ENCODE measurements around the gene F7.

F7 gene

GRCh38 chr13:113119822-113120189 is 14.2 kb downstream of the F7 start:
- DNase-seq = no peak

- no peak for DNase-seq
Observed at GRCh38 chr13:113120300-113121182, 14.9 kb downstream of the F7 start.

GRCh38 chr13:113121183-113121927 is 15.8 kb downstream of the F7 start:
- no peak for DNase-seq

- DNase-seq = no peak
Observed at GRCh38 chr13:113121928-113122471, 16.4 kb downstream of the F7 start.

- no peak for DNase-seq
Observed at GRCh38 chr13:113122550-113123225, 17.1 kb downstream of the F7 start, which contains the start of gene F10. F10 (plus strand) TSS chr13:113122799; CDS start chr13:113122856, 57 bp downstream.

- DNase-seq = no peak
Observed at GRCh38 chr13:113123226-113124201, 17.9 kb downstream of the F7 start.

- no peak for DNase-seq
Observed at GRCh38 chr13:113124211-113124970, 18.8 kb downstream of the F7 start.

- DNase-seq = no peak
Observed at GRCh38 chr13:113125506-113126264, 20.1 kb downstream of the F7 start.

GRCh38 chr13:113126265-113127150 is 20.9 kb downstream of the F7 start:
- DNase-seq = no peak

GRCh38 chr13:113129480-113129879 is 23.9 kb downstream of the F7 start:
- DNase-seq = no peak

- no peak for DNase-seq
Observed at GRCh38 chr13:113129921-113130750, 24.5 kb downstream of the F7 start.

GRCh38 chr13:113135281-113135760 is 29.7 kb downstream of the F7 start:
- DNase-seq = no peak

GRCh38 chr13:113137691-113138298 is 32.2 kb downstream of the F7 start:
- no peak for DNase-seq

- peak; percentile 15 to 17 for DNase-seq
Observed at GRCh38 chr13:113138792-113139551, 33.4 kb downstream of the F7 start.

- no peak for DNase-seq
Observed at GRCh38 chr13:113139577-113139976, 34.0 kb downstream of the F7 start.

GRCh38 chr13:113140677-113141600 is 35.3 kb downstream of the F7 start:
- no peak for DNase-seq
